T47D (cell line): ENCODE measurements around the gene RPRML.
"Not testable (repeated sequence)": the region's sequence is repeated elsewhere in the genome, so short reads cannot be mapped to it uniquely, and the experiment has no call there.

Experiments
- DNase-seq, 2 experiments: peaks; one replicate each; pipeline versions ENCODE4 v3.0.0 to v3.0.0-alpha.2; 2011 to 2012; ENCODE audit warnings: low read depth in 1 of 2, low spot score in 1 of 2
- JUND ChIP-seq: IDR thresholded peaks from 2 replicates; pipeline ENCODE4 v1.6.1; 2012; ENCODE audit warnings: low read depth
- in situ Hi-C: cut with HindIII; loops from 2 replicates; pipeline ENCODE4 v1.10.0; 2016; ENCODE audit warnings: low sequenced_read_pairs, low pct_unique_long_range_greater_than_20kb

RPRML gene

DNA sequence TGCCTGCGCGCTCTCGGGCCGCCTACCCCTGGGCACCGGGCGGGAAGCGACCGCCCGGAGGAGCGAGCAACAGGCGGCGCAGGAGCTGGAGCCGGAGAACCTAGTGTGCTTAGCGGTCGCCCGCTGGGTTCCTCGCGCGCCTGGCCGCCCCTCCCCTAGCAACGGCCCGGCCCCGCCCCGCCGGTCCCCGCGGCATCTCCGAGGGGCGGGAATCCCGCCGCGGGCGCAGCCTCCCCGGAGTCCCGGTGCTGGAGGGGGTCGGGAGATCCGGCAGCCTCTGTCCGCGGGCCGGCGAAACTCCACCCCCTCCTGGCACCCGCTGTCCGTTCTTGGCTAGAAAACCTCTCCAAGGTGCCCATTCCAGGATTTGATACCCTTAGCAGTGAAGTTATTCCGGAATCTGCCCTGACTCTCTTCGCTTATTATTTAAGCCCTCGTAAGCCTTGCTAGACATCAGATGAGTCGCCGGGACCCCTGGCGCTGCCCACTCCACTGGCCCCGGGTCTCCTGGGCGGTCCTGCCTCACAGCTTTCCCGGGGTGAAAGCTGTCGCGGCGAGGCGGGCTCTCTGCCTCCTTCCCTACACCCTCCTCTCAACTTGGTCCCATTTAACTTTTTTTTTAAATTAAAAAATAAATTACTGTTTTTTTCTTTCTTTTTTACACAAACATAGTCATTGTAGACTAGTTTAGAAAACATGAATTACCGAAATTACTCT, at the start of gene RPRML:
Gene RPRML, minus strand, starts transcription at position 107 of the 717 bp plus-strand sequence. CDS start 246 bp downstream, outside the sequence.
- in situ Hi-C loops, result no loop called here
- no peak for TF ChIP-seq JUND
- DNase-seq, result no peak

DNA sequence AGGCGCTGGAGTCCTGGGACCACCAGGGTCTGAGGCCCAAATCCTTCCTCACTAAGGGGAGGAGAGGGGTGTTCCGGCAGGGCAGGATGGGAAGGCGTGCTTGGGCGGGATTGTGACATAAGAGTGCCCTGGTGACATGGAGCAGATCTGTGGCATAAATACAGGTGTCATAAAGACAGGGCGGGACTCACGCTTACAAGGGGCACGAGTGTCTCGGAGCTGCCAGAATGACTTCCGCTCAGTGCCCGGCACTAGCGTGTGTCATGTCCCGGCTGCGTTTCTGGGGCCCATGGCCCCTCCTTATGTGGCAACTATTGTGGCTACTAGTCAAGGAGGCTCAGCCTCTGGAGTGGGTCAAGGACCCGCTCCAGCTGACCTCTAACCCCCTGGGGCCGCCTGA, 37.9 kb upstream of the RPRML start:
- in situ Hi-C loops, result not testable (repeated sequence)

DNA sequence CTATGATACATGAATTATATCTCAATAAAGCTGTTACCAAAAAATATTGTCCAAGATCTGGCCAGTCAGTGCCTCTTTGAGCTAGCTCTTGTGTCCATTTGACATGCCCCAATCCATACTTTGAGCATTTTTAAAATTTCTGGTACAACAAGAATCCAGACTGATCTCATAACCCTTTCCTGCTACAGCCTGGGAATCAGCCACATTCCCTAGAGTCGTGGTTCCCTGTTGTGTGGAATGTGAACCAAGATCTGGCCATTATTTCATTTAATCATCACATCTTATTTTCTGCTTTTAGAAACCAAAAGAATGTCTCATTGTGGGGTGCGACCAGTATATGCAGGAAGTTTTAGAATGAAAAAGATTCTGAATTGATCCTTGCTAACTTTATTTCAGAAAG, 34.3 kb upstream of the RPRML start:
- in situ Hi-C loops, result no loop called here
- TF ChIP-seq JUND, result no peak
- DNase-seq, result no peak

More for the DNA sequence above, 37.9 kb upstream of the RPRML start:
- DNase-seq, result not testable (repeated sequence)

DNA sequence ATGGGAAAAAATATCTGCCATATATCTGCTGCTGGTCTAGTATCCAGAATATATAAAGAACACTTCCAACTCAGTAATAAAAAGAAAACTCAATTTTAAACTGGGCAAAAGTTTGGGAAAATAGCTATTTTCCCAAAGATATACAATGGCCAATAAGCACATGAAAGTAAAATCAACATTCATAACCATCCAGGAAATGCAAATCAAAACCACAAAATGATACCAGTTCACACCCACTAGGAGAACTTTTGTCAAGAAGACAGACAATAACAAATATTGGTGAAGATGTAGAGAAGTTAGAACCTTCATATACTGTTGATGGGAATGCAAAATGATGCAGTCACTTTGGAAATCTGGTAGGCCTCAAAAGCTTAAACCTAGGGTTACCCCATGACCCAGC, 33.4 kb upstream of the RPRML start:
- no peak for TF ChIP-seq JUND
- in situ Hi-C loops, result no loop called here
- no peak for DNase-seq

DNA sequence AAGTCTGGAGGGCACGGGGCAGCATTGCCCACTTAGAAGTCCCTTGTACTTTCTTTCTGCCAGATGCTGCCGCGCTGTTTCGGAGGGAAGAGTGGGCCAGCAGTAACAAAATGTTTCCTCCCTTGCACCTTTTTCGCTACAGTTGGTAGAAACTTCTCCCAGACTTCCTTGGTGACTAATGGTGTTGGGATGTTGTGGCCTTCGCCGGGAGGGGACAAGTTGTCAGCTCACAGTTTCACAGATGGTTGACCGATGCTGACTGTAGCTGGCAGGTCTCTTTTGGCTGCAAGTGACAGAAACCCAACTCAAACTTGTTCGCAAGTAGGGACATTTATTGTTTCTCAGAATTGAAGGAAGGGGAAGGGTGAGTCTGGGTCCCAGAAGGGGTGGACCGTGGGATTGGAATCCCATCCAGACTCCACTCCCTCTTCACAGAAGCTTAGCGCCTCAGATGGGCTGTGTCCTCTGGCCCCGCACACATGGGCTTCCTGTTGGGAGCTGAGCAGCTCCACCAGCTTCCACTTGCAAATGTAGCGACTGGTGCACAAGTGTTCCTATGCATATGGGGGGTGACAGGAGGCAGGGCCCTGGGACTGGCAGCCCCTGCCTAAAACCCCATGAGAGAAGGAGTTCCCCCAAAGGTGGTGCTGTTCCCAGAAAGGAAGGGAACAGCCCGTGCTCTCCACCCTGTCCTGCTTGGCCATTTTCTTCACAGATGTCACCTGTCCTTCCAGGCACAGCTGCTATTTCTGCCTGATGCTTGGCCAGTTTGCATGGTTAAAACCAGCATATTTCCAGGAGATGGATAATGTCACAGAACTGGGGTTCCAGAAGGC, 30.9 kb upstream of the RPRML start:
- DNase-seq, result no peak
- TF ChIP-seq JUND, result no peak
- in situ Hi-C loops, result no loop called here

DNA sequence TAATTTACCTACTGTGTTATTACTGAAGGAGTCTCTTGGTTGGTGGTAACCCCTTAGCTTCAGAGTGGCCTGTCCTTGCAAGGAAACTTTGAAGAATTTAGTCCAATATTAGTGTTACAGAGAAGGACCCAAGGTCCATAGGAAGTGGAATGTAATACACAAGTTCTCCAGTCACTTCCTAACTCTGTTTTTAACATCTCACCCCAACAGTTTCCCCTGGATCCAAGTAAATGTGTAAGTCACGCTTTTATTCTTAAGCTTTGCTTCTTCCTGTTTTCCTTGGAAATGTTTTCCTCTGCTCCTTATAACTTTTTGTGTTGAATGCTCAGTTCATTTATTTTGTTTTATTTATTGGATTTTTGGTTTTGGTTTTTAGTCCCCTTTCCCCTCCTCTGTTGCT, 25.9 kb upstream of the RPRML start:
- in situ Hi-C loops, result no loop called here
- TF ChIP-seq JUND, result no peak
- DNase-seq, result no peak

DNA sequence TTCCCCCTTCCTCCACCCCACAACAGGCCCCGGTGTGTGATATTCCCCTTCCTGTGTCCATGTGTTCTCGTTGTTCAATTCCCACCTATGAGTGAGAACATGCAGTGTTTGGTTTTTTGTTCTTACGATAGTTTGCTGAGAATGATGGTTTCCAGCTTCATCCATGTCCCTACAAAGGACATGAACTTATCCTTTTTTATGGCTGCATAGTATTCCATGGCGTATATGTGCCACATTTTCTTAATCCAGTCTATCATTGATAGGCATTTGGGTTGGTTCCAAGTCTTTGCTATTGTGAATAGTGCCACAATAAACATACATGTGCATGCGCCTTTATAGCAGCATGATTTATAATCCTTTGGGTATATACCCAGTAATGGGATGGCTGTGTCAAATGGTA, 24.8 kb upstream of the RPRML start:
- in situ Hi-C loops, DNase-seq: not testable (repeated sequence)

DNA sequence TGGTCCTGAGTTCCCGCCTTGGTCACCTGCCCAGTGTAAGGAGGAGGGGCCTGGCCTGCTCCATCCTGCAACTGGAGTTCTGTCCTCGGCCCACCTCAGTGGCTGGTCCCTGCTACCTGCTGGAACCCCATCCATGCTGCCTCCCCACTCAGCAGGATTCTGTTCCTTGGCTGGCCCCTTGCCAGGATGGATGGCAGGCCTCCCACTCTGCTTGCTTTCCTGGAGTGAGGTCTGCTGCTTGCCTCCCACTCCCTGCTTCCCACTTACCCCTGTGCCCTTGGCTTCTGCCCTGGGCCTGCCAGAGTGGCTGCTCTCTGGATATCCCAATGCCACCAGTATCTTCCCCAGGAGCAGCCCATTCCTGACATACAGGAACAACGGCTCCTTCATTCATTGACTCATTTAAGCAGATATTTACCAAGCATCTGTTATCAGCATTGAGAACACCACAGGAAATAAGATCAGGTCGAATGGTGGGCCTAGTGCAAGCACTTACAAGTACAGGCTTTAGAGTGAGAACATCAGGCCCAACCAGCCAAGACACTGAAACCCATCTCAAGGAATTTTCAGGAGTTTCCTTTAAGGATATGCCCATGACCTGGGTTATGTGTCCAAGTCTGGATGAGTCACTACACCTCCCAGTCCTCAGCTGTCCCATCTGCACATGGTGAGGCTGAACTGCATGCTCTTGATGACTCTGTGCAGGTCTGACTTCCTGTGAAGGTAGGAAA, 17.0 kb upstream of the RPRML start:
- DNase-seq, result no peak
- TF ChIP-seq JUND, result no peak
- in situ Hi-C loops, result no loop called here

DNA sequence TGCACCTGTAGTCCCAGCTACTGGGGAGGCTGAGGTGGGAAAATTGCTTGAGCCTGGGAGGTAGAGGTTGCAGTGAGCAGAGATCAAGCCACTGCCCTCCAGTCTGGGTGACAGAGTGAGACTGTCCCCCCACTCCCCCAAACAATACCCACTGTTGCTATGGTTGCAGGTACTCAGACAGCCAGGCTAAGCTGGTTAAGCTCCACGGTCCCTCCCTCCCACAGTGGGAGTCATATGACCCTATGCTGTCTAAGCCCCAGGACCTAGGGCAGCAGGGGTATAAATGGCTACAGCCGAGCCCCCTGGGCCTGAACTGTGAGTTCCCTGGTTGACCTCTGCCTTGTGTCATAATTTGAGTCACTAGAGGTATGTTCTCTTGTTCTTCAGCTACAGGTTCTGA, 15.9 kb upstream of the RPRML start:
- TF ChIP-seq JUND, result no peak
- in situ Hi-C loops, result no loop called here
- DNase-seq, result no peak

DNA sequence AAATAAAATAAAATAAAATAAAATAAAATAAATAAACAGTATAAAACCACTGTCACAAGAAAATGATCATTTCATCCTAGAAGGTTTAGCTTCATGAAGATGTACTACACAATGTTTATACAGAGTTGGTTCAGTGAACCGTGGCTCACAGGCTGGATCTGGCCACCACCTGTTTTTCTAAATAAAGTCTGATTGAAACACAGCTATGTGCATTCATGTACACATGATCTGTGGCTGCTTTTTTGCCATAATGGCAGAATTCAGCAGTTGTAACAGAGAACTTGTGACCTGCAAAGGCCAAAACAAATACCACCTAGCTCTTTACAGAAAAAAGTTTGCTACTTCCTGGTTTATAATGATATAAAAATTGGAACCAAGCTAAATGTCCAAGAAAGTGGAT, 12.6 kb upstream of the RPRML start:
- in situ Hi-C loops, result no loop called here
- TF ChIP-seq JUND, result no peak
- no peak for DNase-seq

DNA sequence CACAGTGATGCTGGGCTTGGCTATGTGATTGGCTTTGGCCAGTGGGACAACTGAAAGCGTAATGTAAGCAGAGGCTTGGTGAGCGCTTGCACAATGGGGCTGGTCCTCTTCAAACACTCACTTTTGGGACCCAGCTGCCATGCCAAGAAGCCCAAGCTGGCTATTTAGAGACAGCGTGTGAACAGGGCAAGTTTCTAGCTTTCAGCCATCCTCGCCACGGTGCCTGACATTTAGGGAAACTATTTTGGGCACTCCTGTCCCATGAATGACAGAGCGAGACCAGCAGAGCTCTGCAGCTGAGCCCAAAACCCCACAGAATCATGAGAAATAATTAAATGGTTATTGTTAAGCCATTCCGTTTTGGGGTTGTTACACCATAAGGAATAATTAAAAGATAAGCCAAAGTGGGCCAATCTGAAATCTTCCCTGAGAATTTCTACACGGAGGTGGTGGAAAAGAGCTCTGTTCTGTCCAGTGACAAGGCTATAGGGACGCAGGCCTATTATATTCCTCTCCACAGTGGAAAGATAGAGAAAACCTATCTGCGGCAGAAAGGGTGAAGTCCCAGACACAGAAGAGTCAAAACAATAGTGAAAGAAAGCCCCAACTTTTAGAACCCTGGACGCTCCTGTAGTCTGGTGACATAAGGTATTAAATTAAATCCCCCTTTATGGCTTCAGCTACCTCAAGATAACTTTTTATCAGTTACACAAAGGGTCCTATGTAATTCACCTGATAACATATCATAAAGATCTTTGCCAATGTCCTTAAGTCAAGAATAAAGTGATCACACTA, 10.8 kb upstream of the RPRML start:
- no peak for TF ChIP-seq JUND
- in situ Hi-C loops, result no loop called here
- no peak for DNase-seq

DNA sequence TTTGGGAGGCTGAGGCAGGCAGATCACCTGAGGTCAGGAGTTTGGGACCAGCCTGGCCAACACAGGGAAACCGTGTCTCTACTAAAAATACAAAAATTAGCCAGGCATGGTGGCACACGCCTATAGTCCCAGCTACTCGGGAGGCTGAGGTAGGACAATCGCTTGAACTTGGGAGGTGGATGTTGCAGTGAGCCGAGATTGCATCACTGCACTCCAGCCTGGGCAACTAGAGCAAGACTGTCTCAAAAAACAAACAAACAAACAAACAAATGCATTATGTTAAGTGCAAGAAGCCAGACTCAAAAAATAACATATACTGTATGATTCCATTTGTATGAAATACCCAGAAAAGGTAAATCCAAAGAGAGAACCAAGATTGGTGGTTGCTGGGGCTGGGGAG, 8.9 kb upstream of the RPRML start:
- in situ Hi-C loops, result not testable (repeated sequence)

More for the DNA sequence above, 8.9 kb upstream of the RPRML start:
- not testable (repeated sequence) for DNase-seq
